ENCODE measurements around the gene PLAGL2. TPM values are rescaled to one million over a fixed set of nuclear protein-coding genes. Genes with fewer than 3 reads are reported as not detected.
A peak's percentile ranks its signal among the peaks of the same experiment; 100 is the strongest.

The PLAGL2 gene
- total and polyA plus RNA-seq, 9 of the 15 experiments (the other 6 are each of a cell fraction or from before 2014, with no cell fraction given), result 3.1 to 24.3 (median 6.4) TPM

DNA sequence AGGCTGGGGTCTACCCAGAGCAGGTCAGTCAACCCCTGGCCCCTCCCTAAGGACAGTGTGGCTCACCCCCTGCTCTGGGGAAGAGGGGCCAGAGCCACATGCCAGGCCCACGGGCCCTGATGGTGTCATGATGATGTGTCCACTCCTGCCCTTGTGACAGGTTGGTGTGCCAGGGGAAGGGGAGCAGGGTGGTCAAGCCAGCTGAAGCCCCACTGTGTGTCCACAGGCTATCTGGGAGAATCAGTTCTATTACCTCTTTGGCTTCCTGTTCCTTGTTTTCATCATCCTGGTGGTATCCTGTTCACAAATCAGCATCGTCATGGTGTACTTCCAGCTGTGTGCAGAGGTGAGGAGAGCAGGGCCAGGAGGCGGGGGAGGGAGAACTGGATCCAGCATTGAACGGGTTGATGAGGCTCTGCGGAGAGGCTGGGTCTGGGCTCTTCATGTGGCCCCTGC lies 47.7 kb downstream of the PLAGL2 start (continued):
- TF ChIP-seq, protein P1, sequence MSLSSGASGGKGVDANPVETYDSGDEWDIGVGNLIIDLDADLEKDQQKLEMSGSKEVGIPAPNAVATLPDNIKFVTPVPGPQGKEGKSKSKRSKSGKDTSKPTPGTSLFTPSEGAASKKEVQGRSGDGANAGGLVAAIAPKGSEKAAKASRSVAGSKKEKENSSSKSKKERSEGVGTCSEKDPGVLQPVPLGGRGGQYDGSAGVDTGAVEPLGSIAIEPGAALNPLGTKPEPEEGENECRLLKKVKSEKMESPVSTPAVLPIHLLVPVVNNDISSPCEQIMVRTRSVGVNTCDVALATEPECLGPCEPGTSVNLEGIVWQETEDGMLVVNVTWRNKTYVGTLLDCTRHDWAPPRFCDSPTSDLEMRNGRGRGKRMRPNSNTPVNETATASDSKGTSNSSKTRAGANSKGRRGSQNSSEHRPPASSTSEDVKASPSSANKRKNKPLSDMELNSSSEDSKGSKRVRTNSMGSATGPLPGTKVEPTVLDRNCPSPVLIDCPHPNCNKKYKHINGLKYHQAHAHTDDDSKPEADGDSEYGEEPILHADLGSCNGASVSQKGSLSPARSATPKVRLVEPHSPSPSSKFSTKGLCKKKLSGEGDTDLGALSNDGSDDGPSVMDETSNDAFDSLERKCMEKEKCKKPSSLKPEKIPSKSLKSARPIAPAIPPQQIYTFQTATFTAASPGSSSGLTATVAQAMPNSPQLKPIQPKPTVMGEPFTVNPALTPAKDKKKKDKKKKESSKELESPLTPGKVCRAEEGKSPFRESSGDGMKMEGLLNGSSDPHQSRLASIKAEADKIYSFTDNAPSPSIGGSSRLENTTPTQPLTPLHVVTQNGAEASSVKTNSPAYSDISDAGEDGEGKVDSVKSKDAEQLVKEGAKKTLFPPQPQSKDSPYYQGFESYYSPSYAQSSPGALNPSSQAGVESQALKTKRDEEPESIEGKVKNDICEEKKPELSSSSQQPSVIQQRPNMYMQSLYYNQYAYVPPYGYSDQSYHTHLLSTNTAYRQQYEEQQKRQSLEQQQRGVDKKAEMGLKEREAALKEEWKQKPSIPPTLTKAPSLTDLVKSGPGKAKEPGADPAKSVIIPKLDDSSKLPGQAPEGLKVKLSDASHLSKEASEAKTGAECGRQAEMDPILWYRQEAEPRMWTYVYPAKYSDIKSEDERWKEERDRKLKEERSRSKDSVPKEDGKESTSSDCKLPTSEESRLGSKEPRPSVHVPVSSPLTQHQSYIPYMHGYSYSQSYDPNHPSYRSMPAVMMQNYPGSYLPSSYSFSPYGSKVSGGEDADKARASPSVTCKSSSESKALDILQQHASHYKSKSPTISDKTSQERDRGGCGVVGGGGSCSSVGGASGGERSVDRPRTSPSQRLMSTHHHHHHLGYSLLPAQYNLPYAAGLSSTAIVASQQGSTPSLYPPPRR (CRISPR knock-in tag; IDR thresholded peaks at IDR 0.05; ENCODE audit: borderline replicate concordance), result no peak
- TF ChIP-seq ZNF696 (CRISPR knock-in tag; conservative IDR thresholded peaks at IDR 0.05) (no peak), MBD2 (IDR thresholded peaks at IDR 0.05; ENCODE audit: borderline replicate concordance, low read depth) (peak; percentile 43; the same call in 1 of the 2 replicates), XRCC3 (IDR thresholded peaks at IDR 0.05) (no peak), CBX5 (IDR thresholded peaks at IDR 0.05; ENCODE audit: borderline replicate concordance, low read depth) (no peak)
- TF ChIP-seq, protein P2, sequence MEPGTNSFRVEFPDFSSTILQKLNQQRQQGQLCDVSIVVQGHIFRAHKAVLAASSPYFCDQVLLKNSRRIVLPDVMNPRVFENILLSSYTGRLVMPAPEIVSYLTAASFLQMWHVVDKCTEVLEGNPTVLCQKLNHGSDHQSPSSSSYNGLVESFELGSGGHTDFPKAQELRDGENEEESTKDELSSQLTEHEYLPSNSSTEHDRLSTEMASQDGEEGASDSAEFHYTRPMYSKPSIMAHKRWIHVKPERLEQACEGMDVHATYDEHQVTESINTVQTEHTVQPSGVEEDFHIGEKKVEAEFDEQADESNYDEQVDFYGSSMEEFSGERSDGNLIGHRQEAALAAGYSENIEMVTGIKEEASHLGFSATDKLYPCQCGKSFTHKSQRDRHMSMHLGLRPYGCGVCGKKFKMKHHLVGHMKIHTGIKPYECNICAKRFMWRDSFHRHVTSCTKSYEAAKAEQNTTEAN (CRISPR knock-in tag; IDR thresholded peaks at IDR 0.05), result no peak
- TF ChIP-seq, protein P3, sequence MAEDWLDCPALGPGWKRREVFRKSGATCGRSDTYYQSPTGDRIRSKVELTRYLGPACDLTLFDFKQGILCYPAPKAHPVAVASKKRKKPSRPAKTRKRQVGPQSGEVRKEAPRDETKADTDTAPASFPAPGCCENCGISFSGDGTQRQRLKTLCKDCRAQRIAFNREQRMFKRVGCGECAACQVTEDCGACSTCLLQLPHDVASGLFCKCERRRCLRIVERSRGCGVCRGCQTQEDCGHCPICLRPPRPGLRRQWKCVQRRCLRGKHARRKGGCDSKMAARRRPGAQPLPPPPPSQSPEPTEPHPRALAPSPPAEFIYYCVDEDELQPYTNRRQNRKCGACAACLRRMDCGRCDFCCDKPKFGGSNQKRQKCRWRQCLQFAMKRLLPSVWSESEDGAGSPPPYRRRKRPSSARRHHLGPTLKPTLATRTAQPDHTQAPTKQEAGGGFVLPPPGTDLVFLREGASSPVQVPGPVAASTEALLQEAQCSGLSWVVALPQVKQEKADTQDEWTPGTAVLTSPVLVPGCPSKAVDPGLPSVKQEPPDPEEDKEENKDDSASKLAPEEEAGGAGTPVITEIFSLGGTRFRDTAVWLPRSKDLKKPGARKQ (CRISPR knock-in tag; IDR thresholded peaks at IDR 0.05), result no peak
- TF ChIP-seq, protein P4, sequence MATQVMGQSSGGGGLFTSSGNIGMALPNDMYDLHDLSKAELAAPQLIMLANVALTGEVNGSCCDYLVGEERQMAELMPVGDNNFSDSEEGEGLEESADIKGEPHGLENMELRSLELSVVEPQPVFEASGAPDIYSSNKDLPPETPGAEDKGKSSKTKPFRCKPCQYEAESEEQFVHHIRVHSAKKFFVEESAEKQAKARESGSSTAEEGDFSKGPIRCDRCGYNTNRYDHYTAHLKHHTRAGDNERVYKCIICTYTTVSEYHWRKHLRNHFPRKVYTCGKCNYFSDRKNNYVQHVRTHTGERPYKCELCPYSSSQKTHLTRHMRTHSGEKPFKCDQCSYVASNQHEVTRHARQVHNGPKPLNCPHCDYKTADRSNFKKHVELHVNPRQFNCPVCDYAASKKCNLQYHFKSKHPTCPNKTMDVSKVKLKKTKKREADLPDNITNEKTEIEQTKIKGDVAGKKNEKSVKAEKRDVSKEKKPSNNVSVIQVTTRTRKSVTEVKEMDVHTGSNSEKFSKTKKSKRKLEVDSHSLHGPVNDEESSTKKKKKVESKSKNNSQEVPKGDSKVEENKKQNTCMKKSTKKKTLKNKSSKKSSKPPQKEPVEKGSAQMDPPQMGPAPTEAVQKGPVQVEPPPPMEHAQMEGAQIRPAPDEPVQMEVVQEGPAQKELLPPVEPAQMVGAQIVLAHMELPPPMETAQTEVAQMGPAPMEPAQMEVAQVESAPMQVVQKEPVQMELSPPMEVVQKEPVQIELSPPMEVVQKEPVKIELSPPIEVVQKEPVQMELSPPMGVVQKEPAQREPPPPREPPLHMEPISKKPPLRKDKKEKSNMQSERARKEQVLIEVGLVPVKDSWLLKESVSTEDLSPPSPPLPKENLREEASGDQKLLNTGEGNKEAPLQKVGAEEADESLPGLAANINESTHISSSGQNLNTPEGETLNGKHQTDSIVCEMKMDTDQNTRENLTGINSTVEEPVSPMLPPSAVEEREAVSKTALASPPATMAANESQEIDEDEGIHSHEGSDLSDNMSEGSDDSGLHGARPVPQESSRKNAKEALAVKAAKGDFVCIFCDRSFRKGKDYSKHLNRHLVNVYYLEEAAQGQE (IDR thresholded peaks at IDR 0.05; ENCODE audit: borderline replicate concordance), result no peak
- TF ChIP-seq, protein P4 (CRISPR knock-in tag; IDR thresholded peaks at IDR 0.05; ENCODE audit: low read depth), result no peak
- TF ChIP-seq, protein P5, sequence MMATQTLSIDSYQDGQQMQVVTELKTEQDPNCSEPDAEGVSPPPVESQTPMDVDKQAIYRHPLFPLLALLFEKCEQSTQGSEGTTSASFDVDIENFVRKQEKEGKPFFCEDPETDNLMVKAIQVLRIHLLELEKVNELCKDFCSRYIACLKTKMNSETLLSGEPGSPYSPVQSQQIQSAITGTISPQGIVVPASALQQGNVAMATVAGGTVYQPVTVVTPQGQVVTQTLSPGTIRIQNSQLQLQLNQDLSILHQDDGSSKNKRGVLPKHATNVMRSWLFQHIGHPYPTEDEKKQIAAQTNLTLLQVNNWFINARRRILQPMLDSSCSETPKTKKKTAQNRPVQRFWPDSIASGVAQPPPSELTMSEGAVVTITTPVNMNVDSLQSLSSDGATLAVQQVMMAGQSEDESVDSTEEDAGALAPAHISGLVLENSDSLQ (IDR thresholded peaks at IDR 0.05), result no peak
